ENCODE results near the gene HP1BP3. TPM values are rescaled to one million over a fixed set of nuclear protein-coding genes. Genes with fewer than 3 reads are reported as not detected.

Gene HP1BP3
- total RNA-seq, 2 experiments from 2014 or later = 219 to 224 TPM

- Mint-ChIP-seq H3K4me1 (ENCODE audit: low read depth) (no peaks in the 10 kb centered on the region), H3K27ac (no peak overlapping the region), H3K27me3 (no peaks in the 10 kb centered on the region), H3K36me3 (ENCODE audit: low read depth) (no peaks in the 10 kb centered on the region), H3K9me3 (no peaks in the 10 kb centered on the region), H3K4me3 (no peak overlapping the region)
- intact Hi-C loops (cut with micrococcal nuclease) = loop anchor here (10.0 kb wide), 1 partner anchor 496 kb away; no protein-coding TSS in a partner anchor
- no peak for ATAC-seq
- no peak for DNase-seq
- ChIA-PET CTCF (interaction anchor here (1.8 to 8.8 kb wide), 5 partner anchors 8 to 496 kb away, joined by 5 to 104 read pairs (median 19); no protein-coding TSS in a partner anchor), POLR2A (no interaction called here)
- no peak for TF ChIP-seq CTCF (IDR thresholded peaks at IDR 0.05)
These were observed 88.8 kb downstream of the HP1BP3 start for GRCh38 chr1:20698195-20698910.

GRCh38 chr1:20697563-20697962, 89.5 kb downstream of the HP1BP3 start:
- CTCF ChIA-PET = interaction anchor here (0.9 to 8.8 kb wide), 19 partner anchors 9 to 497 kb away, joined by 3 to 104 read pairs (median 6); partner anchors contain the start of genes DDOST, HP1BP3 and PINK1
- no peak for ATAC-seq
- POLR2A ChIA-PET = no interaction called here
- Mint-ChIP-seq H3K9me3 (no peaks in the 10 kb centered on the region), H3K4me1 (ENCODE audit: low read depth) (no peaks in the 10 kb centered on the region), H3K27me3 (no peaks in the 10 kb centered on the region), H3K4me3 (no peak overlapping the region), H3K27ac (no peak overlapping the region), H3K36me3 (ENCODE audit: low read depth) (no peaks in the 10 kb centered on the region)
- intact Hi-C loops (cut with micrococcal nuclease) = loop anchor here (10.0 kb wide), 1 partner anchor 497 kb away; no protein-coding TSS in a partner anchor
- no peak for DNase-seq
- no peak for TF ChIP-seq CTCF (IDR thresholded peaks at IDR 0.05)

GRCh38 chr1:20696397-20697333, 90.4 kb downstream of the HP1BP3 start:
- Mint-ChIP-seq H3K36me3 (ENCODE audit: low read depth) (no peaks in the 10 kb centered on the region), H3K4me1 (ENCODE audit: low read depth) (no peaks in the 10 kb centered on the region), H3K27me3 (no peaks in the 10 kb centered on the region), H3K9me3 (no peaks in the 10 kb centered on the region), H3K4me3 (peak overlapping the region; percentile 79), H3K27ac (peak overlapping the region; percentile 70)
- peak; percentile 84 for DNase-seq
- intact Hi-C loops (cut with micrococcal nuclease) = loop anchor here (10.0 kb wide), 1 partner anchor 498 kb away; no protein-coding TSS in a partner anchor
- peak; percentile 98 for TF ChIP-seq CTCF (IDR thresholded peaks at IDR 0.05)
- ChIA-PET CTCF (interaction anchor here (0.6 to 8.8 kb wide), 70 partner anchors 9 to 672 kb away, joined by 3 to 104 read pairs (median 4); partner anchors contain the start of genes DDOST, HP1BP3, KIF17 and PINK1), POLR2A (no interaction called here)
- peak; percentile 96 for ATAC-seq

- H3K4me1 Mint-ChIP-seq (ENCODE audit: low read depth) = no peaks in the 10 kb centered on the region
- no peaks in the 10 kb centered on the region for H3K36me3 Mint-ChIP-seq (ENCODE audit: low read depth)
- intact Hi-C loops (cut with micrococcal nuclease) = loop anchor here (10.0 kb wide), 1 partner anchor 499 kb away; no protein-coding TSS in a partner anchor
- DNase-seq = no peak
- no peak for ATAC-seq
- no peak overlapping the region for H3K4me3 Mint-ChIP-seq
- no peaks in the 10 kb centered on the region for H3K9me3 Mint-ChIP-seq
- no peaks in the 10 kb centered on the region for H3K27me3 Mint-ChIP-seq
- ChIA-PET POLR2A (no interaction called here), CTCF (interaction anchor here (1.0 to 8.8 kb wide), 5 partner anchors 11 to 499 kb away, joined by 3 to 104 read pairs (median 18); partner anchors contain the start of gene SH2D5)
- no peak overlapping the region for H3K27ac Mint-ChIP-seq
- no peak for TF ChIP-seq CTCF (IDR thresholded peaks at IDR 0.05)
These were observed 91.6 kb downstream of the HP1BP3 start for GRCh38 chr1:20695515-20695914.
